Measurements from ENCODE around the gene GPLD1.
"Not testable (repeated sequence)": the region's sequence is repeated elsewhere in the genome, so short reads cannot be mapped to it uniquely, and the experiment has no call there.

DNA sequence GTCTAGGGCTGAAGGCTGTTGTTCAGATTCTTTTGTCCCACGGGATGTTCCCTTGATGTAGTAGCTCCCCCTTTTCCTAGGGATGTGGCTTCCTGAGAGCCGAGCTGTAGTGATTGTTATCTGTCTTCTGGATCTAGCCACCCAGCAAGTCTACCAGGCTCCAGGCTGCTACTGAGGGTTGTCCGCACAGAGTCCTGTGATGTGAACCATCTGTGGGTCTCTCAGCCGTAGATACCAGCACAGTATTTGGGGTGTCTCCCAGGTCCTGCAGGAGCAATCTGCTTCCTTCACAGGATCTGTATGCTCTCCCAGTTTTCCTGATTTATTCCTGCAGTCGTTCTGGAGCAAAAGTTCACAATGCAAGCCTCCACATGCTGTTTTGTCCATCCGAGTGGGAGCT is 22.6 kb upstream of the GPLD1 start:
- TF ChIP-seq, protein P1, sequence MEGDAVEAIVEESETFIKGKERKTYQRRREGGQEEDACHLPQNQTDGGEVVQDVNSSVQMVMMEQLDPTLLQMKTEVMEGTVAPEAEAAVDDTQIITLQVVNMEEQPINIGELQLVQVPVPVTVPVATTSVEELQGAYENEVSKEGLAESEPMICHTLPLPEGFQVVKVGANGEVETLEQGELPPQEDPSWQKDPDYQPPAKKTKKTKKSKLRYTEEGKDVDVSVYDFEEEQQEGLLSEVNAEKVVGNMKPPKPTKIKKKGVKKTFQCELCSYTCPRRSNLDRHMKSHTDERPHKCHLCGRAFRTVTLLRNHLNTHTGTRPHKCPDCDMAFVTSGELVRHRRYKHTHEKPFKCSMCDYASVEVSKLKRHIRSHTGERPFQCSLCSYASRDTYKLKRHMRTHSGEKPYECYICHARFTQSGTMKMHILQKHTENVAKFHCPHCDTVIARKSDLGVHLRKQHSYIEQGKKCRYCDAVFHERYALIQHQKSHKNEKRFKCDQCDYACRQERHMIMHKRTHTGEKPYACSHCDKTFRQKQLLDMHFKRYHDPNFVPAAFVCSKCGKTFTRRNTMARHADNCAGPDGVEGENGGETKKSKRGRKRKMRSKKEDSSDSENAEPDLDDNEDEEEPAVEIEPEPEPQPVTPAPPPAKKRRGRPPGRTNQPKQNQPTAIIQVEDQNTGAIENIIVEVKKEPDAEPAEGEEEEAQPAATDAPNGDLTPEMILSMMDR (IDR thresholded peaks at IDR 0.05 in 8 of 11, conservative IDR thresholded peaks at IDR 0.05 in 3 of 11): not testable (repeated sequence)
- TF ChIP-seq POLR2AphosphoS5 (IDR thresholded peaks at IDR 0.05): not testable (repeated sequence)
